GM12878 (cell line): Measurements from ENCODE around the gene WDR64. TPM values are rescaled to one million over a fixed set of nuclear protein-coding genes. Genes with fewer than 3 reads are reported as not detected.

Experiments
- ATAC-seq: fragments of 200-7000 bp; cut with Tn5 transposase; 3 replicates; pipeline ENCODE4 v1.9.1; 2020; ENCODE audit warnings: mild to moderate bottlenecking, moderate library complexity
- BruUV-seq: library from RNA; stranded (reverse); fragments of 400-500 nt; replicated peaks from 2 replicates; lab custom pipeline; 2021; lab: Mats Ljungman, UMichigan
- CTCF ChIA-PET: fragments of 300-600 bp; sonication (Branson Sonifier 250); formaldehyde crosslinking; extraction: SDS; loops from one replicate; lab custom pipeline; 2021; ENCODE audit warnings: inconsistent platforms; lab: Yijun Ruan, JAX
- POLR2A ChIA-PET: fragments of 350-600 bp; formaldehyde crosslinking; extraction: SDS; loops from one replicate; lab custom pipeline; 2021; ENCODE audit warnings: inconsistent platforms; lab: Charles Lee
- RAD21 ChIA-PET: fragments of 300-600 bp; sonication (Branson Sonifier 250); formaldehyde crosslinking; loops from one replicate; lab custom pipeline; 2023; ENCODE audit warnings: antibody characterized with exemption; ENCODE audit not compliant: unreplicated experiment; lab: Charles Lee
- SMC1A ChIA-PET: fragments of 300-600 bp; sonication (Branson Sonifier 250); formaldehyde crosslinking; loops from one replicate; lab custom pipeline; 2023; ENCODE audit not compliant: unreplicated experiment, uncharacterized antibody; lab: Charles Lee
- DNase-seq: peaks from one replicate; pipeline ENCODE4 v3.0.0-alpha.2; 2011; ENCODE audit warnings: low read depth, low spot score
- FAIRE-seq: peaks from 3 replicates; lab custom pipeline; 2011; peaks lifted over from hg19 to GRCh38; lab: Jason Lieb, UNC
- H2AFZ ChIP-seq: 2 replicates; pipeline ENCODE4 v1.6.0; 2011; ENCODE audit warnings: low read depth, low read length, control low read depth; ENCODE audit not compliant: control insufficient read depth
- H3K27ac ChIP-seq: 2 replicates; pipeline ENCODE4 v1.5.1; 2011; ENCODE audit warnings: control low read depth; ENCODE audit not compliant: control insufficient read depth, insufficient read depth
- H3K27me3 ChIP-seq, 2 experiments: replicated peaks in 1 of 2; 2 replicates each; pipeline versions ENCODE4 v1.6.0 to v1.6.1; 2011; ENCODE audit warnings: low read length in 1 of 2; ENCODE audit not compliant: control insufficient read depth in 2 of 2, insufficient read depth in 2 of 2
- H3K36me3 ChIP-seq, 2 experiments: 2 replicates each; pipeline ENCODE4 v1.5.1; 2011; ENCODE audit warnings: low read length in 1 of 2; ENCODE audit not compliant: control insufficient read depth in 2 of 2, insufficient read depth in 2 of 2
- H3K4me1 ChIP-seq: 2 replicates; pipeline ENCODE4 v1.6.1; 2011; ENCODE audit warnings: mild to moderate bottlenecking, low read length, moderate library complexity, mixed read lengths; ENCODE audit not compliant: control insufficient read depth, insufficient read depth
- H3K4me2 ChIP-seq: 2 replicates; pipeline ENCODE4 v1.6.0; 2011; ENCODE audit warnings: control low read depth; ENCODE audit not compliant: control insufficient read depth, insufficient read depth
- H3K4me3 ChIP-seq: fragments of 200-600 bp; sonication (generic); 2 replicates; pipeline ENCODE4 v1.5.1; 2016
- H3K79me2 ChIP-seq: 2 replicates; pipeline ENCODE4 v1.6.0; 2011; ENCODE audit warnings: low read length; ENCODE audit not compliant: control insufficient read depth, insufficient read depth
- H3K9ac ChIP-seq: 2 replicates; pipeline ENCODE4 v1.8.0; 2011; ENCODE audit warnings: low read length, control low read depth, mixed read lengths; ENCODE audit not compliant: control insufficient read depth, insufficient read depth
- H3K9me3 ChIP-seq: replicated peaks from 3 replicates; pipeline ENCODE4 v1.5.1; 2011; ENCODE audit warnings: mild to moderate bottlenecking, low read length; ENCODE audit not compliant: control insufficient read depth, insufficient read depth
- H4K20me1 ChIP-seq: 2 replicates; pipeline ENCODE4 v1.6.0; 2011; ENCODE audit not compliant: control insufficient read depth, insufficient read depth
- CBFB ChIP-seq: IDR thresholded peaks from 2 replicates; pipeline ENCODE4 v1.6.1; 2016; ENCODE audit warnings: antibody characterized with exemption, low read depth
- EP300 ChIP-seq, 2 experiments: fragments of 150-350 bp in 1 of 2; IDR thresholded peaks; 2 replicates each; pipeline ENCODE4 v1.6.1; 2011 to 2012; ENCODE audit warnings: low read depth in 2 of 2, low read length in 2 of 2, borderline replicate concordance in 1 of 2, improper control_type of control experiment in 1 of 2, inconsistent platforms in 1 of 2; ENCODE audit not compliant: control insufficient read depth in 1 of 2
- FOS ChIP-seq: IDR thresholded peaks from 3 replicates; pipeline ENCODE4 v1.6.1; 2011; ENCODE audit warnings: borderline replicate concordance; ENCODE audit not compliant: insufficient read length; ENCODE audit errors: extremely low read depth
- IKZF2 ChIP-seq, 2 experiments: fragments of 450-650 bp; IDR thresholded peaks; 2 replicates each; pipeline ENCODE4 v1.6.1; 2017; ENCODE audit warnings: mild to moderate bottlenecking in 2 of 2, moderate library complexity in 2 of 2
- IRF3 ChIP-seq: fragments of 450-650 bp; IDR thresholded peaks from 2 replicates; pipeline ENCODE4 v1.6.1; 2014; ENCODE audit warnings: mild to moderate bottlenecking
- MAX ChIP-seq: IDR thresholded peaks from 2 replicates; pipeline ENCODE4 v1.6.1; 2012; ENCODE audit warnings: low read depth, low read length, improper control_type of control experiment
- MEF2A ChIP-seq: IDR thresholded peaks from 2 replicates; pipeline ENCODE4 v1.6.1; 2011; ENCODE audit warnings: low read depth, mild to moderate bottlenecking, low read length, moderate library complexity; ENCODE audit not compliant: insufficient read depth
- NFXL1 ChIP-seq: fragments of 450-650 bp; IDR thresholded peaks from 2 replicates; pipeline ENCODE4 v1.6.1; 2017; ENCODE audit warnings: antibody characterized with exemption, mild to moderate bottlenecking, borderline replicate concordance
- NR2C2 ChIP-seq: IDR thresholded peaks from 2 replicates; pipeline ENCODE4 v1.6.1; 2011; ENCODE audit warnings: borderline replicate concordance, low read depth; ENCODE audit not compliant: control insufficient read depth, insufficient read length
- PML ChIP-seq: IDR thresholded peaks from 2 replicates; pipeline ENCODE4 v1.6.1; 2012; ENCODE audit warnings: low read length, inconsistent platforms
- RUNX3 ChIP-seq: IDR thresholded peaks from 2 replicates; pipeline ENCODE4 v1.6.1; 2012; ENCODE audit warnings: low read length, inconsistent platforms
- TCF12 ChIP-seq: IDR thresholded peaks from 2 replicates; pipeline ENCODE4 v1.6.1; 2011; ENCODE audit warnings: low read depth, mild to moderate bottlenecking, low read length
- ZBED1 ChIP-seq: IDR thresholded peaks from 2 replicates; pipeline ENCODE4 v1.6.1; 2016; ENCODE audit warnings: borderline replicate concordance
- WGBS: methylation state at CpG from one replicate; pipeline ENCODE4 v1.1.6; 2016; ENCODE audit warnings: low lambda C conversion rate; ENCODE audit not compliant: insufficient replicate concordance, insufficient coverage; ENCODE audit errors: missing lambda C conversion rate; 5-methylcytosine and 5-hydroxymethylcytosine counted together
- in situ Hi-C: fragments of 300-500 bp; cut with MboI; formaldehyde crosslinking; loops from 9 replicates; pipeline ENCODE4 v1.14.3; 2018; ENCODE audit warnings: mixed read lengths
- intact Hi-C: fragments of 100-400 bp; cut with micrococcal nuclease; formaldehyde crosslinking; loops from one replicate; pipeline ENCODE4 v1.14.2; 2022; ENCODE audit not compliant: unreplicated experiment
- polyA plus RNA-seq, 11 experiments: library from polyadenylated mRNA; depleted of rRNA in 4 of 11; unstranded in 6 of 11; stranded (reverse) in 5 of 11; fragments of >200 nt; fragmentation: Nextera tagmentation in 4 of 11; fragmentation: Illumina TruSeq in 1 of 11; extraction: Ambion mirVana in 4 of 11; extraction: Trizol in 1 of 11; gene quantifications; 1 replicate in 1 of 11; 2 replicates in 10 of 11; pipeline versions ENCODE4 v1.2.1 to v1.2.3, GENCODE V29; 2011 to 2016; ENCODE audit warnings: inconsistent platforms in 2 of 11, missing spikeins in 2 of 11, low read depth in 1 of 11
- total RNA-seq, 4 experiments: library from RNA; depleted of rRNA in 3 of 4; stranded (reverse); fragments of >200 nt in 3 of 4; fragmentation: Illumina TruSeq in 1 of 4; extraction: Trizol in 1 of 4; gene quantifications; 2 replicates each; pipeline versions ENCODE4 v1.2.1 to v1.2.3, GENCODE V29; 2013 to 2021
- TF ChIP-seq, protein P1 (sequence below): IDR thresholded peaks from 2 replicates; pipeline ENCODE4 v1.6.1; 2012; ENCODE audit warnings: low read length, inconsistent platforms
- TF ChIP-seq, protein P2 (sequence below): IDR thresholded peaks from 2 replicates; pipeline ENCODE4 v1.6.1; 2012; ENCODE audit warnings: low read depth, low read length, improper control_type of control experiment

WDR64 gene
- total and polyA plus RNA-seq, 10 of the 15 experiments (the other 5 are each of a cell fraction or from before 2014, with no cell fraction given) = 0.01 TPM; not detected in 9

GRCh38 chr1:241767737-241768136 lies 115.7 kb downstream of the WDR64 start:
- TF ChIP-seq FOS (no peak), NFXL1 (no peak), PML (no peak), IKZF2 (IDR thresholded peaks at IDR 0.05) (no peak), MAX (no peak), NR2C2 (no peak)
- Histone ChIP-seq H3K9me3 (no peaks in the 10 kb centered on the region), H3K4me2 (no peak overlapping the region), H4K20me1 (no peaks in the 10 kb centered on the region), H3K4me1 (no peaks in the 10 kb centered on the region), H3K27me3 (no peaks in the 10 kb centered on the region; a peak in 1 of 4 replicates), H2AFZ (no peak overlapping the region), H3K9ac (no peak overlapping the region), H3K4me3 (no peak overlapping the region), H3K27ac (no peak overlapping the region), H3K79me2 (no peaks in the 10 kb centered on the region), H3K36me3 (no peaks in the 10 kb centered on the region)
- ChIA-PET SMC1A (no interaction called here), CTCF (no interaction called here), POLR2A (no interaction called here), RAD21 (no interaction called here)
- in situ Hi-C loops = no loop called here
- ATAC-seq = no peak
- WGBS = 23% methylated on average over 2 of the region's 2 CpGs
- FAIRE-seq = no peak
- DNase-seq = no peak
- no TSS peak for BruUV-seq
- intact Hi-C loops = no loop called here

- intact Hi-C loops = no loop called here
- ChIA-PET POLR2A (no interaction called here), SMC1A (no interaction called here), CTCF (no interaction called here), RAD21 (no interaction called here)
- Histone ChIP-seq H3K4me1 (no peaks in the 10 kb centered on the region), H3K4me3 (no peak overlapping the region), H3K27me3 (no peaks in the 10 kb centered on the region; a peak in 1 of 4 replicates), H4K20me1 (no peaks in the 10 kb centered on the region), H3K9me3 (no peaks in the 10 kb centered on the region), H3K4me2 (no peak overlapping the region), H3K36me3 (no peaks in the 10 kb centered on the region), H3K9ac (no peak overlapping the region), H2AFZ (no peak overlapping the region), H3K27ac (no peak overlapping the region), H3K79me2 (no peaks in the 10 kb centered on the region)
- no peak for DNase-seq
- no TSS peak for BruUV-seq
- FAIRE-seq = no peak
- in situ Hi-C loops = no loop called here
- TF ChIP-seq IKZF2 (IDR thresholded peaks at IDR 0.05) (no peak), IRF3 (no peak), CBFB (no peak), ZBED1 (no peak), MEF2A (no peak), RUNX3 (no peak), EP300 (IDR thresholded peaks at IDR 0.05; ENCODE audit: borderline replicate concordance in 1 of 2, control insufficient read depth in 1 of 2, low read depth in 2 of 2, low read length in 2 of 2) (no peak), TCF12 (no peak)
- TF ChIP-seq, protein P1, sequence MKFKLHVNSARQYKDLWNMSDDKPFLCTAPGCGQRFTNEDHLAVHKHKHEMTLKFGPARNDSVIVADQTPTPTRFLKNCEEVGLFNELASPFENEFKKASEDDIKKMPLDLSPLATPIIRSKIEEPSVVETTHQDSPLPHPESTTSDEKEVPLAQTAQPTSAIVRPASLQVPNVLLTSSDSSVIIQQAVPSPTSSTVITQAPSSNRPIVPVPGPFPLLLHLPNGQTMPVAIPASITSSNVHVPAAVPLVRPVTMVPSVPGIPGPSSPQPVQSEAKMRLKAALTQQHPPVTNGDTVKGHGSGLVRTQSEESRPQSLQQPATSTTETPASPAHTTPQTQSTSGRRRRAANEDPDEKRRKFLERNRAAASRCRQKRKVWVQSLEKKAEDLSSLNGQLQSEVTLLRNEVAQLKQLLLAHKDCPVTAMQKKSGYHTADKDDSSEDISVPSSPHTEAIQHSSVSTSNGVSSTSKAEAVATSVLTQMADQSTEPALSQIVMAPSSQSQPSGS = no peak
- TF ChIP-seq, protein P2, sequence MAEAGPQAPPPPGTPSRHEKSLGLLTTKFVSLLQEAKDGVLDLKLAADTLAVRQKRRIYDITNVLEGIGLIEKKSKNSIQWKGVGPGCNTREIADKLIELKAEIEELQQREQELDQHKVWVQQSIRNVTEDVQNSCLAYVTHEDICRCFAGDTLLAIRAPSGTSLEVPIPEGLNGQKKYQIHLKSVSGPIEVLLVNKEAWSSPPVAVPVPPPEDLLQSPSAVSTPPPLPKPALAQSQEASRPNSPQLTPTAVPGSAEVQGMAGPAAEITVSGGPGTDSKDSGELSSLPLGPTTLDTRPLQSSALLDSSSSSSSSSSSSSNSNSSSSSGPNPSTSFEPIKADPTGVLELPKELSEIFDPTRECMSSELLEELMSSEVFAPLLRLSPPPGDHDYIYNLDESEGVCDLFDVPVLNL = no peak
- WGBS = 0% methylated on average over 1 of the region's 1 CpG
- ATAC-seq = no peak
Measured at GRCh38 chr1:241770115-241770514, 118.0 kb downstream of the WDR64 start.
